GM12872 (cell line): ENCODE data around the gene MRAS.

Experiments
- TF ChIP-seq, protein P1 (sequence below): IDR thresholded peaks from 3 replicates; pipeline ENCODE4 v1.5.1; 2011; ENCODE audit warnings: low read depth, mild to moderate bottlenecking, low read length, moderate library complexity; ENCODE audit not compliant: insufficient read depth

Gene MRAS

DNA sequence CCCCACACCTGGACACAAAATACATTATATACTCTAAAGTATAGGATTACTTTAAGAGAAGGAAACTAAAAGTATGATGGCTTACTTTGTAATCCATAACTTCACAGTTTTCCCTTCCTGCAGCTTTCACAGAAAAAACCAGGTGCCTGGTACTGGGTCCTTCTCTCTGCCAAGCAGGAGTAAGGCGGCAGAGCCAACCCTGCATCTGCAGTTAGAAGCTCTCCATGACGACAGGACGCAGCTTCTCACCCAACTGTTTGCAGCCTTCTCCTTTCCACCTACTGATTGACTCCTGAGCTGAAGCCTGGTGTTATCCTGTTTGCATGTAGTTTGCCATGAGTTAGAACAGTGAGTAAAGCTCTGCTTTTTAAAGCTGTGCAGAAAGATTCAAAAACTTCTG is 6.7 kb downstream of the MRAS start:
- TF ChIP-seq, protein P1, sequence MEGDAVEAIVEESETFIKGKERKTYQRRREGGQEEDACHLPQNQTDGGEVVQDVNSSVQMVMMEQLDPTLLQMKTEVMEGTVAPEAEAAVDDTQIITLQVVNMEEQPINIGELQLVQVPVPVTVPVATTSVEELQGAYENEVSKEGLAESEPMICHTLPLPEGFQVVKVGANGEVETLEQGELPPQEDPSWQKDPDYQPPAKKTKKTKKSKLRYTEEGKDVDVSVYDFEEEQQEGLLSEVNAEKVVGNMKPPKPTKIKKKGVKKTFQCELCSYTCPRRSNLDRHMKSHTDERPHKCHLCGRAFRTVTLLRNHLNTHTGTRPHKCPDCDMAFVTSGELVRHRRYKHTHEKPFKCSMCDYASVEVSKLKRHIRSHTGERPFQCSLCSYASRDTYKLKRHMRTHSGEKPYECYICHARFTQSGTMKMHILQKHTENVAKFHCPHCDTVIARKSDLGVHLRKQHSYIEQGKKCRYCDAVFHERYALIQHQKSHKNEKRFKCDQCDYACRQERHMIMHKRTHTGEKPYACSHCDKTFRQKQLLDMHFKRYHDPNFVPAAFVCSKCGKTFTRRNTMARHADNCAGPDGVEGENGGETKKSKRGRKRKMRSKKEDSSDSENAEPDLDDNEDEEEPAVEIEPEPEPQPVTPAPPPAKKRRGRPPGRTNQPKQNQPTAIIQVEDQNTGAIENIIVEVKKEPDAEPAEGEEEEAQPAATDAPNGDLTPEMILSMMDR, result no peak

DNA sequence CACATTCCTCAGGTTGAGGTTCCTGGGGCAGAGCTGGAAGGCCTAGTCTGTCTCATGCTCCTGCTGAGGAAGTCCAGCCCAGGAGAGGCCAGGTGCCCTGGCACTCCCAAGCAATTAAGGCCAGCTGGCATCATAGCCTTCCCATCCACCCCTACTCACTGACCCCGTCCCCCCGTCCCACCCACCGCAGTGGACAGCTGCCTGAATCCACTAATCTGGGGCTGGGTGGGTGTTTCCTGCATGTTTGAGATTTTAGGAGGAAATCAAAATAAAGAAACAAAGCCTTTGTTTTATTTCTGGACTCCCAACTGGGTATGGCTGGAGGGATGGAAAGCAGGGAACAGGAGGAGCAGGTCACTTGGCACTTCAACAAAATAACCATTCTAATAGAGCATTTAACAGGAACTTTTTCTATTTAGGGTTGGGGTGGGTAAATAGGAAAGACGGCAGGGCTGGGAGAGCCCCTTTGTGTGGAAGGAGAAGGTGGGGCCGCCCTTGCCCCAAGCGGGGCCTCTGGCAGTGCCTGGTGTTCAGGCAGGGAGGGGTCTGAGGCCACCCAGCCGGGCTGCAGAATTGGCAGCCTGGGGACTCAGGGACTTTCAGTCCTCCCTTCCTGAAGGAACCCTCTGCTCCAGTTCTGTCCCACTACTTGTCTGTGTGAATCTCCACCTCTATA is 8.5 kb downstream of the MRAS start:
- TF ChIP-seq, protein P1, result no peak

DNA sequence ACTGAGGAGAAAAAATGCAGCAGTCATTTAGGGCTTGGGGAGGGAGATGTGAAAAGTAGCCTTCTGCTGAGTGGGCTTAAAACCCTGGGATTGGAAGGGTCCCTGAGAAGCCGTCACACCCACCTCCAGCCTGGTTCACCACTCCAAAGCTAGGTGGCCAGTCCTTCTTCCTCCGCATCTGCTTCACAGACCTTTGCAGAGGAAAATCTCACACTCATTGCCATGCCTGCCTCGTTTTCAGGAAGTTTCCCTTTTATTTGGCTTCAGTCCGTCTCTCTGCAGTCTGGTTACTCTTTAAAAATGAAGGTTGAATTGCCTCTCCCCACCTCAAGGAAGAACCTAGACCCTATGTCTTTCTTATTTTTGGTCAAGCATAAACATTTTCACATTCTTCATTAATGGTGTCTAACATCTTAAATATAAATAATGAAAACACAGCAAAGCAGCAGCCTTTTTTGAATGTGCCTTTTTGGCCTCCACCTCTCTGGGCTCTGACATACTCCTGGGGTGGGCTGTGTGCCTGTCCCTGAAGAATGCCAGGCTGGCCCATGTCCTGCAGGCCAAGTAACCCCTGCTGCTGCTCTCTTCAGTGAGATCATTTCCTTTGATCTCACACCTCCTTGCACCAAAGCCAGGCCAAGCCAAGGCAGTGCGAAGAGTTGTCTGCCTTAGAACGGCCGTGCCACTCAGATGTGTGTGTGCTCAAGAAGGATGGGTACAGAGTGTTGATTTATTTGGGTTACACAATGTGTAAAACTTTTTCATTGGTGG is 11.0 kb downstream of the MRAS start:
- TF ChIP-seq, protein P1, result no peak

DNA sequence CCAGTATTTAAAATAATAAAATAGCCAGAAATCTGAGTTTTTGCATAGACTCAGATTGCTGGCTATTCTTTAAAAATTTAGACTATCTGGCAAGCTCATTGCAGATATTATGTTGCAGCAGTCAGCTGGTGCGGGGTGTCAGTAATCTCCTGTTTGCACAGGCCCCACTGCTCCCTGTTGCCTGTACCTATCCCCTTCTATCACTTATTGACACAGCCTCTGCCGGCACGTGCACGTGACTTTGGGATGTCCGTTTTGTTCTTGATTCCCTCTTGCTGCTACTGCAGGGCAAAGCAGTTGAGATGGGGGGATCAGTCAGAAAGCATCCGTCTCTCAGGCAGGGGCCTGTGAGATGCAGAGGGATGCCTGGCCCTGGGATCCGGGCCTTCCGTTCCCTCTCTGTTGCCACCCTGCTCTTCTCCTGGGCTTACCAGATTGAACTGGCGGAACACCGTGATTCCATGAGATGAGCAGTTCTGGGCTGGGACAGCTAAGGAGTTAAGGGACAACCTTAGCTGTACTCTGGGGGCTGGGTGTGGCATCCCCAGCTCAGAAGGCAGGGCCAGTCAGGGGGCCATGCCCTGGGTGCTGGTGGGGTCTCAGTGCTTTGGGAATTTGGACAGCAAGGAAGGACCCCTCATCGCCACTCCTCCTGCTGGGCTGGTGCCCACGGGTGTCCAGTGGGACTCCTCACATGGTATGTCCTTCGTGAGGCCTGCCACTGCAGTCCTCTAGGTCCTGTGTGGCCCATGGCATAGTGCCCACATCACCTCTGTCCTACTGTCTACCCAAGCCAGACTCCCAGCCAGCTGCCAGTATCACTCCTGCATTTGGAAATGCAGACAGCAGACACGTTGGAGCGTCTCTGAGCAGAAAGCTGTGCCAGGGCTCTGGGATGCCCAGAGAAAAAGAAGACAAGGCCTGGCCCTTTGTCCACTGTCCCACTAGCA is 11.8 kb downstream of the MRAS start:
- TF ChIP-seq, protein P1, result no peak

DNA sequence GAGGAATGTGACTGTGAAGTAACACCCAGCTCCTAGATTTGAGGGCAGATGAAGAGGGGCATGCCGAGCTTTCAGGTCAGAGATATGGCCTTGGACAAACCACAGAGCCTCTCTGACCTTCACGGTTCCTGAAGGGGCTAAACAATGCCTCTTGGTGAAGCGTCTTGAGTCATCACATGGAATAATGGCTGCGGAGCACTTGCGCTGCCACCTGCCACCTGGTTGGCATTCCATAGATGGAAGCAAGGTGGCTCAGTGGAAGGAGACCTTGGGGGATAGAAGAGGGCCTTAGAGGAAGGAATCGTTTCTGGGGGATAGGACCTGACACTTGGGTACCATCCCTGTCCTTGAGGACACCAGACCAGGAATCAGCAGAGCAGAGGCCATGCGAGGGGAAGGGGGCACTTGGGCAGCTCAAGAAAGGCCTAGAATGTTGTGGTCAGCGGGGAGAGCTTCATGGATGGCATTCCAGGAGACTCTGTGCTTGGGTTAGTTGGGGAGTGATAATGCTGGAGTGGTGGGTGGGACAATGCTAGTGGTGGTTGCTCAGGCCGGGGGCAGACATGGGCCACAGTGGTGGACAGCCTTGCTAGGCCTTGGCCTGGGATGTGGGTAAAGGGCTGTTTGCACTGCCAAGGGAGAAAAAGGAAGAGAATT is 12.6 kb downstream of the MRAS start:
- TF ChIP-seq, protein P1, result no peak

DNA sequence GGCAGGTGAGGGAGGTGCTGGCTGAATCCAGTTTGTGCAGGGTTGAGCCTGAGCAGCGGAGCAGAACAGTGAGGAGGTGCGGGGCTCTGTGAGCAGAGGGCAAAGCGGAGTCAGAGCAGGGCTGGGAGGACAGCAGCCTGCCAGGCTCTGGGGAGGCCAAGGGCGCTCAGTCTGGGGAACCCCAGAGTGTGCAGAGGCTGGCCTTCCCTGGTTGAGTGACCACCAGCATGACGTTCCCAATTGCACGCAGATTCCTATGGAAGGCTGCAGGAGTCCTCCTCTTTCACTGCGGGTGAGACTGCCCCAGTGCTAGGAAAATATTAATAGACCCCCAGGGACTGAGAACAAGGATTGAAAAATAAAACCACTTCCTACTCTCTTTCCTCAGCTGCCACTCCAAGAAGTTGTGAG is 13.2 kb downstream of the MRAS start:
- TF ChIP-seq, protein P1, result no peak
